GM12864 (cell line): ENCODE data around the gene CROCC.
"Not testable (repeated sequence)": the region's sequence is repeated elsewhere in the genome, so short reads cannot be mapped to it uniquely, and the experiment has no call there.

Experiments used
- DNase-seq: peaks from one replicate; pipeline ENCODE4 v3.0.0-alpha.2; 2011; ENCODE audit warnings: low read depth
- H3K4me3 ChIP-seq: 2 replicates; pipeline ENCODE4 v1.5.1; 2011; ENCODE audit warnings: mild to moderate bottlenecking, low read depth, low read length, control low read depth
- TF ChIP-seq, protein P1 (sequence below): IDR thresholded peaks from 2 replicates; pipeline ENCODE4 v1.5.1; 2011; ENCODE audit warnings: low read depth, mild to moderate bottlenecking, moderate library complexity, low read length, control low read depth, inconsistent platforms; ENCODE audit errors: missing control alignments

Gene CROCC

DNA sequence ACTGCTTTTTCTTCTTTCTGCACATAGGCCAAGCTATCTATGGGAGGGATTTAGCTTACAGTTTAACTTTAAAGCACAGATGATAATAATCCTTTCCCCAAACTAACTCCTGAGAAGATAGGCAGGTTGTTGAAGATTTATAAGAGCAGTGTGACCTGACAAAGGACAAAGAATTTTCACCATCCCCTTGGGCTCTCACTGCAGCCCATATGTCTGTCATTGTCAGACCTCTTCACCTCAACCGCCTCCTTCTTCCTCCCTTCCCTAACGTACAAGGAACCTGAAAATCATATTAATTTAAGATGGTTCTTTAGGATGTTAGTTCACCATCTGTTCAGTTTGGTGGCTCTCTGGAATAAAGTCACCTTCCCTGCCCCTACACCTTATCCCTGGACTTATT, 21.0 kb upstream of the CROCC start:
- H3K4me3 ChIP-seq = no peak overlapping the region
- TF ChIP-seq, protein P1, sequence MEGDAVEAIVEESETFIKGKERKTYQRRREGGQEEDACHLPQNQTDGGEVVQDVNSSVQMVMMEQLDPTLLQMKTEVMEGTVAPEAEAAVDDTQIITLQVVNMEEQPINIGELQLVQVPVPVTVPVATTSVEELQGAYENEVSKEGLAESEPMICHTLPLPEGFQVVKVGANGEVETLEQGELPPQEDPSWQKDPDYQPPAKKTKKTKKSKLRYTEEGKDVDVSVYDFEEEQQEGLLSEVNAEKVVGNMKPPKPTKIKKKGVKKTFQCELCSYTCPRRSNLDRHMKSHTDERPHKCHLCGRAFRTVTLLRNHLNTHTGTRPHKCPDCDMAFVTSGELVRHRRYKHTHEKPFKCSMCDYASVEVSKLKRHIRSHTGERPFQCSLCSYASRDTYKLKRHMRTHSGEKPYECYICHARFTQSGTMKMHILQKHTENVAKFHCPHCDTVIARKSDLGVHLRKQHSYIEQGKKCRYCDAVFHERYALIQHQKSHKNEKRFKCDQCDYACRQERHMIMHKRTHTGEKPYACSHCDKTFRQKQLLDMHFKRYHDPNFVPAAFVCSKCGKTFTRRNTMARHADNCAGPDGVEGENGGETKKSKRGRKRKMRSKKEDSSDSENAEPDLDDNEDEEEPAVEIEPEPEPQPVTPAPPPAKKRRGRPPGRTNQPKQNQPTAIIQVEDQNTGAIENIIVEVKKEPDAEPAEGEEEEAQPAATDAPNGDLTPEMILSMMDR = peak; percentile 43
- DNase-seq = no peak

DNA sequence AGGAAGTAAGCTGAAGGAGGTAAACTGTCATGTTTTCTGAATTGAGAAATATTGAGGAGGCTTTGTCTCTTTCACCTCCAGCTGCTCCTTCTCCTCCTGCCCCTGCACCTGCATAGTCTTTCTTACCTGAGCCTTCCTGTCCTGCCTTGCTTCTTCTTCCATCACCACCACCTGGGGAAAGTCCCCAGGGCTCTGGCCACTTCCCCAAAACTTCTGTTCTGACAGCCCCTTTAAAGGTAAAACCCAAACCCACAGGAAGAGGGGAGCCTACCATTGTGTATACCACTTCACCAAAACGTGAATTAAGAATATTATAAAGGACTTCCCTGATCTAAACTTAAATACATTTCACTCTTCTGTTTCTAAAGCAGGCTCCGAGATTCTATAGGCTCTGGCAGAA, 20.4 kb upstream of the CROCC start:
- DNase-seq, H3K4me3 ChIP-seq: not testable (repeated sequence)

DNA sequence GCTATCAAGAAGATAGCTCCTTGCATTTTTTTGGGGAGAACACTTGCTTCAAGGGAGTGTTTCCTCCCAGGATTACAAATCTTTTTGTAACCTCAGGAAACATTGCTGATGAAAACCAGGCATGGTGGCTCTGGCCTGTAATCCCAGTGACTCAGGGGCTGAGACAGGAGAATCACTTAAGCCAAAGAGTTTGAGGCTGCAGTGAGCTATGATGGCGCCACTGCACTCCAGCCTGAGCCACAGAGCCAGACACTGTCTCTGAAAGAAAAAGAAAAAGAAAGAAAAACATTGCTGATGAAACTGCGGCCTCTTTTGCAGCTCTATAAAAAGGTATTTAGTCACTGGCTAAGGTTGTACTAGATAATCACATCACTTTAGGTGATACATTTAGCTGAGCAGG, 18.7 kb upstream of the CROCC start:
- no peak overlapping the region for H3K4me3 ChIP-seq
- TF ChIP-seq, protein P1 = no peak
- DNase-seq = no peak

DNA sequence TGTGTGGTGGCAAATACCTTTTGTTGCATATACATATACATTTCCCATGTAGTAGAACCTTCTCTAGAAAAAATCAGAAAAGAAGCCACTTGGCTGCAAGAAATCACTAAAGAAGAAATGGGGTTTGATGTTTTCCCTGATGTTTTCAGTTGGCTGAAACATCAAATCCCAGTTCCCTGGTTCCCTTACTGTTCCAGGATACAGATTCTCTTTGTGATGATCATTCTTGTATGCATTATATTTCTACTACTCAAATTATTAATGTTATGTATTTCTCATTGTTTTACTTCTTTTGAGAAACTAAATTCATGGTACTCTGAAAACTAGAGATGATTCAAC, 18.3 kb upstream of the CROCC start:
- peak overlapping the region; percentile 49; the same call in 1 of the 2 replicates for H3K4me3 ChIP-seq
- no peak for DNase-seq
- TF ChIP-seq, protein P1 = no peak

DNA sequence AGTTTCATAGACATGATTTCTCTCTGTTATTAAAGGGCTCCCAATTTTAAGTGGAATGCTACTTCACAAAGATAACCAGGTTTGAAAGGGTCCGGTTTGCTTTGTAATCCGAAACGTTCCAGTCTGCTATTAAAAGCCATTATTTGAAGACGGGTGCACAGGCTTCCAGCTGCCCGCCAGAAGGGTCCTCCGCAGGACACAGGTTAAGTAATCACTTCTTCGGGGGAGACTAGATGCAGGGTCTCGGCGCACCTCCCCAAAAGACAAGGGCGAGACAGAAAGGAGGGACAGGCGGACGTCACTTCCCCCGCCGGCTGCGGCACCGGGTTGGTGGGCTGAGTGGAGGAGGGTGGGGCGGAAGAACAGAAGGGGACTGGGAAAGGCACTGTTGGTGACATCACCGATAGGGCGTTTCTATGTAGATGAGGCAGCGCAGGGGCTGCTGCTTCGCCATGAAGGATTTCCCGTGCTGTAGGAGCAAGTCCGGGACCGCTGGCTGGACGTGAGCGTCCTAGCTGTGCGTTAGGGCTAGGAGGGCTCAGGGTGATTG, 17.1 kb upstream of the CROCC start:
- peak overlapping the region; percentile 49 for H3K4me3 ChIP-seq
- peak; percentile 98 for DNase-seq
- TF ChIP-seq, protein P1 = no peak

DNA sequence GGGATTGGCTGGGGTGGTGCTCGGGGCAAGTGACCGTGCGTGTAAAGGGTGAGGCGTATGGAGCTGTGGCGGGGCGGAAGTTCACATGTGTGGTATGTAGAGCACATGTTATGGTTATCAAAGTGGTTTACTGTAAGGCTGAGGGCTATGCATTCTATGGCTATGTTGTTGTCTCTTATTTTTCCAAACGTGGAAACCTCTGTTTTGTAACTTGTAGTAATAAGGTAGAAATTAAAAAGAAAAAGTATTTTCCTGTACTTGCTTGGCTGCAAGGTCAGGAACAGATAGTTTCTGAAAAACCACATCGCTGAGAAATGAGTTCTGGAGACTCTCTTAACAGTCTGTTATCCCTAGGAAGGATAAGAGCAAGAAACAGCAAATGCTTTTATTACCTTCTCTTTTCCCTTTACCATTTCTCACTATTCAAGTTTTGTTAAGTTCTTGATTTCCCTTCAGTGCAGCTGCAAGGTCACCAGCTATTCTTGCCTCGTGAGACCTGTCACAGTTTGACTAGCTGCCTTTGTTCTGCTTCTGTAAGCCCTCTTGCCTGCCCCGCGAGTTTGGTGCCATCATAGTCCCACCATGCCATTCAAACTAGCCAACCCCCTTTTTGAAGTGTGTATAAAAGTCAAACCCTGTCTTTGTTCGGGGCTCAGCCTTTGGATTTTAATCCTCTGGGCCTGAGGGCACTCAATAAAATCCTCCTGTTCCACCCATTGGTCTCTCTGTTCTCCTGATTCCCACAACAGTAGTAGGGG, 16.4 kb upstream of the CROCC start:
- TF ChIP-seq, protein P1 = no peak
- peak; percentile 82 for DNase-seq
- H3K4me3 ChIP-seq = peak overlapping the region; percentile 49

DNA sequence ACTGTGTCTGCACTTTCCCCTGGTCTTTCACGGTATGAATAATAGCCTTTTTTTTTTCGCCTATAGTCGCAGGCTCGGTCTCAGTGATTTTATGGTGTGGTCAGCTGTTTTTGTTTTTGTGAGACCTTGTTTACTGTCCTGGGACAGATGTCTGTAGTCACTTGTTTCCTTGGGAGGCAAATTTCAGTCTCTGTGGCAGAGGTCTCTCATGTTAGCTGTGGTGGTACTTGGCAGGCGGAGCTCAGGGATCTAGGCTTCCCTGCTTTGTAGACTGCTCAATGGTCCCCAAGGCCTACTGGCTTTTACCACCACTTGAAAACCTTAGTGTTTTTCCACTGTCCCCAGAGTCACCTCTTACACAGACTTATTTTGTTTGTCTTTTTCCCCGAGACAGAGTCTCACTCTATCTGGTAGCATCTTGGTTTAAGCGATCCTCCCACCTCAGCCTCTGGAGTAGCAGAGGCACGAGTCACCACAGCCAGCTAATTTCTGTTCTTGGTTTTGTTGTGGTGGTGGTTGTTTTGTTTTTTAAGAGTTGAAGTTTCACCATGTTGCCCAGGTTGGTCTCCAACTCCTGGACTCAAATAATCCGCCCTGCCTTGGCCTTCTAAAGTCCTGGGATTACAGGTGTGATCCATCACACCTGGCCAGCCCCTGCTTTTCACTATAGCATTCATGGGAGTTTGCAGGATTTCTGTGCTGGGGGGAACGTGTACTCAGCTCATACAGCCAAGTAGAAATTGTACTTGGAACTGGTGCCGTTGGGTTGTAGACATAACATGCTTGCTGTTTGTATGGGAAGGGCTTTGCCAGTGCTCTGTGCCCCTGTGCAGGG, 15.6 kb upstream of the CROCC start:
- no peak overlapping the region for H3K4me3 ChIP-seq
- TF ChIP-seq, protein P1 = no peak
- no peak for DNase-seq
